ENCODE measurements around the gene CDCP2. TPM values are rescaled to one million over a fixed set of nuclear protein-coding genes. Genes with fewer than 3 reads are reported as not detected.

Gene CDCP2
- total RNA-seq, result 0.19 TPM
- long read RNA-seq, result 0 reads

DNA sequence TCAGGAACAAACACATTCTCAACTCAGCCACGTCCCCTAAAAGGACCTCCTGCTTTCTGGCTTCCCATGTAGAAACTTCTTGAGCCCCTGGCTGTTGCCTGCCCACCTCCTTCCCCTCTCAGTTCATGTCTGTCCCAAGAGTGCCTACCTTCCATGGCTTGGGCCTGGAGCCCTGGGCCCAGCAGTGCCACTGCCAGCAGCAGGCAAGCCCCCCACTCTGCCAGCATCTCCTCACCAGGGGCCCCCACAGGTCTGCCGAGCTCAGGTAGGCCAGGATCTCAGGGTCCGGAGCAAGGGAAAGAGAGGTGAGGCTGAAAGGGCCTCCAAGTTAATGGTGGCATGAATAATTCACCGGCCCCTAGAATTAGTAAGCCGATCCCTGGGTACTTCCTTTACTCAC is at the start of gene CDCP2:
Gene CDCP2 (minus strand): TSS at position 305 of the 400 bp plus-strand sequence. CDS start 78 bp downstream, at position 227.
- no peak for DNase-seq (ENCODE audit: low spot score)

- no peak for DNase-seq (ENCODE audit: low spot score)
Observed at GRCh38 chr1:54200519-54200997, 47.8 kb upstream of the CDCP2 start.

DNA sequence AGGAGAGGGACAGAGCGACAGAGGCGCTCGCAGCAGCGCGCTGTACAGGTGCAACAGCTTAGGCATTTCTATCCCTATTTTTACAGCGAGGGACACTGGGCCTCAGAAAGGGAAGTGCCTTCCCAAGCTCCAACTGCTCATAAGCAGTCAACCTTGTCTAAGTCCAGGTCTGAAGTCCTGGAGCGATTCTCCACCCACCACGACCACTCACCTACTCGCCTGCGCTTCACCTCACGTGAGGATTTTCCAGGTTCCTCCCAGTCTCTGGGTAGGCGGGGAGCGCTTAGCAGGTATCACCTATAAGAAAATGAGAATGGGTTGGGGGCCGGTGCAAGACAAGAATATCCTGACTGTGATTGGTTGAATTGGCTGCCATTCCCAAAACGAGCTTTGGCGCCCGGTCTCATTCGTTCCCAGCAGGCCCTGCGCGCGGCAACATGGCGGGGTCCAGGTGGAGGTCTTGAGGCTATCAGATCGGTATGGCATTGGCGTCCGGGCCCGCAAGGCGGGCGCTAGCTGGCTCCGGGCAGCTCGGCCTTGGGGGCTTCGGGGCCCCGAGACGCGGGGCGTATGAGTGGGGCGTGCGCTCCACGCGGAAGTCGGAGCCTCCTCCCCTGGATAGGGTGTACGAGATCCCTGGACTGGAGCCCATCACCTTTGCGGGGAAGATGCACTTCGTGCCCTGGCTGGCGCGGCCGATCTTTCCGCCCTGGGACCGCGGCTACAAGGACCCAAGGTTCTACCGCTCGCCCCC is 47.1 kb upstream of the CDCP2 start, which contains the start of the genes CYB5RL and MRPL37:
Gene CYB5RL (minus strand): TSS at position 266 of the 754 bp plus-strand sequence. CDS start 4,414 bp downstream, outside the sequence.
Gene MRPL37 (plus strand): TSS at position 403 of the 754 bp plus-strand sequence. CDS start 77 bp downstream, at position 480.
- peak; percentile 94 for DNase-seq (ENCODE audit: low spot score)

DNA sequence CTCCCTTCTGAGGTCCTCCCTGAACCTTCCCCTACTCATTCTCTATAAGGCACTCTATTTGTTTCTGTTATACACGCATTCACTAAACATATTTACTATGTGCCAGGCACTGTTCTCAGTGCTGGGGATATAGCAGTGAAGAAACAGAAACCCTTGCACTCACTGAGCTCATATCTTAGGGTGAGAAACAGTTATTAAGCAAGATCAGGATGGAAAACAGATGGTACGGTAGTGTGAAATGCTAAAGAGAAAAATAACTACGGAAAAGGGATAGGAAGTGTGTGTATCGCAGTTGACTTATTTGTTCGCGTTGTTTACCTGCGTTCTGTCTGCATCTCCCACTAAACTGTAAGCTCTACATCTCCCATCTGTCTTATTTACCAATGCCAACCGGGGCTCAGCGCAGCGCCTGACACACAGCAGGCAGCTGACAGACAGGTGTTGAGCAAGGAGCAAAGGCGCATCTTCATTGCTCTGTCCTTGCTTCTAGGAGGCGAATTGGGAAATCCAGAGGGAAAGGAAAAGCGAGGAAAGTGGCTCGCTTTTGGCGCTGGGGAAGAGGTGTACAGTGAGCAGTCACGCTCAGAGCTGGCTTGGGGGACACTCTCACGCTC is 46.5 kb upstream of the CDCP2 start:
- DNase-seq (ENCODE audit: low spot score), result no peak

DNA sequence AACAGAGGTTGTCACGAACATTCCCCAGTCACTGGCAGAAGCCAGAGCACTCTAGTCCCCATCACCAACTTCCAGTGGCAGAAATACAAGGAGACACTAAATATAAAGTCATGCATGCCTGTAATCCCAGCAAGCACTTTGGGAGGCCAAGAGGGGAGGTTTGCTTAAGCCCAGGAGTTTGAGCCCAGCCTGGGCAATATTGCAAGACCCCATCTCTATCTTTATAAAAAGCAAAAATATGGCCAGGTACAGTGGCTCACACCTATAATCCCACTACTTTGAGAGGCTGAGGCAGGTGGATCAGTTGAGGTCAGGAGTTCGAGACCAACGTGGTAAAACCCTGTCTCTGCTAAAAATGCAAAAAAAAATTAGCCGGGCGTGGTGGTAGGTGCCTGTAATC is 40.7 kb upstream of the CDCP2 start:
- no peak for DNase-seq (ENCODE audit: low spot score)

GRCh38 chr1:54191525-54191924 is 38.7 kb upstream of the CDCP2 start:
- no peak for DNase-seq (ENCODE audit: low spot score)

GRCh38 chr1:54190526-54190925 is 37.7 kb upstream of the CDCP2 start:
- no peak for DNase-seq (ENCODE audit: low spot score)

GRCh38 chr1:54188291-54188690 is 35.5 kb upstream of the CDCP2 start:
- no peak for DNase-seq (ENCODE audit: low spot score)

DNA sequence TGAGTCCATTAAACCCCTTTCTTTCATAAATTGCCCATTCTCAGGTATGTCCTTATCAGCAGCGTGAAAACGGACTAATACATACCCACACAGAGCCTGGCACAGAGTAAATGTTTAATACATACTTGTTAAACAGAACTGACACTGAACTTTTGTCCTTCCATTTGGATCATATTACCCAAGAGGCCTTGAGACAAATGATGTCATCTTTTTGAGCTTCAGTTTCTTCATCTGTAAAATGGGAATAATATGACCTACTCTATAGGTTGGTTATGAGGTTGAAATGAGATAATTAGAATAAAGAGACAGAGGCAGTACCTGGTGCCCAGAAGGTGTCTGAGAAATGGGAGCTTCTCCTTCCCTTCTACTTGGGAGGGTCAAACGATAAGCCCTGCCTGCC is 33.3 kb upstream of the CDCP2 start:
- no peak for DNase-seq (ENCODE audit: low spot score)

GRCh38 chr1:54180701-54181360 is 28.0 kb upstream of the CDCP2 start:
- DNase-seq (ENCODE audit: low spot score), result no peak

DNA sequence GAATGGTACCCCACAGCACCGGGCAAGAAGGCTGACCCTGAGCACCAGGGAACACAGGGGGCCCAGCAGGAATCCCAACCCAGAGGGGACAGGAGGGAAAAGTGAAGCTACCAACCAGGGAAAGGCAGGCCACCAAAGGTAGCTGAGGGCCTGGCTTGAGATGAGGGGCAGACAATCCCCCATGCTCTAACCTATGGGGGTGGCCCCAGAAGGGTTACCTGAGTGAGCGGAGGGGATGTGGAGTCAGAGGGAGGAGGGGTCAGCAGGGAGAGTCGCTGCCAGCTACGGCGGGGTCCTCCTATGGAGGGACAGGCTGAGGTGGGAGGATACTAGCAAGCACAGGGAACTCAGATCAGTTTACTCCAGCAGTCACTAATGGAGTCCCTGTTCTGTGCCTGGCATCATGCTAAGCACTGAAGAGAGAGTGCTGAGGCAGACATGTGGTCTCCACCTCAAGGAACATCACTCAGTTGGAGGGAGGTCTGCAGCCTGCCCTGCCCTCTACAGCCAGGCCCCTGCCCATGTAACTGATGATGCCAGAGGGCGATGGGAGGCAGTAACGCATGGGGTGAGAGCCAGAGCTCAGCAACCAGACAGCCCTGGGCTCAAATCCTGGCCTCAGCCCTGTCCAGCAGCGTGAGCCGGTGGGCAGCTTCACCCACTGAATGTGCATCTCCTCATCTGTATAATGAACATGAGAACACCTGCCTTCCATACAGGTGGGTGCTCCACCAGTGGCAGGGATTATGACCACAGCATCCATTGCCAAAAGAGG is 25.7 kb upstream of the CDCP2 start:
- DNase-seq (ENCODE audit: low spot score), result no peak

GRCh38 chr1:54177726-54178125 is 24.9 kb upstream of the CDCP2 start:
- no peak for DNase-seq (ENCODE audit: low spot score)

- DNase-seq (ENCODE audit: low spot score), result no peak
Observed at GRCh38 chr1:54176621-54177327, 24.0 kb upstream of the CDCP2 start.

- no peak for DNase-seq (ENCODE audit: low spot score)
Observed at GRCh38 chr1:54174106-54174505, 21.3 kb upstream of the CDCP2 start.

GRCh38 chr1:54173681-54174080 is 20.9 kb upstream of the CDCP2 start:
- DNase-seq (ENCODE audit: low spot score), result no peak

DNA sequence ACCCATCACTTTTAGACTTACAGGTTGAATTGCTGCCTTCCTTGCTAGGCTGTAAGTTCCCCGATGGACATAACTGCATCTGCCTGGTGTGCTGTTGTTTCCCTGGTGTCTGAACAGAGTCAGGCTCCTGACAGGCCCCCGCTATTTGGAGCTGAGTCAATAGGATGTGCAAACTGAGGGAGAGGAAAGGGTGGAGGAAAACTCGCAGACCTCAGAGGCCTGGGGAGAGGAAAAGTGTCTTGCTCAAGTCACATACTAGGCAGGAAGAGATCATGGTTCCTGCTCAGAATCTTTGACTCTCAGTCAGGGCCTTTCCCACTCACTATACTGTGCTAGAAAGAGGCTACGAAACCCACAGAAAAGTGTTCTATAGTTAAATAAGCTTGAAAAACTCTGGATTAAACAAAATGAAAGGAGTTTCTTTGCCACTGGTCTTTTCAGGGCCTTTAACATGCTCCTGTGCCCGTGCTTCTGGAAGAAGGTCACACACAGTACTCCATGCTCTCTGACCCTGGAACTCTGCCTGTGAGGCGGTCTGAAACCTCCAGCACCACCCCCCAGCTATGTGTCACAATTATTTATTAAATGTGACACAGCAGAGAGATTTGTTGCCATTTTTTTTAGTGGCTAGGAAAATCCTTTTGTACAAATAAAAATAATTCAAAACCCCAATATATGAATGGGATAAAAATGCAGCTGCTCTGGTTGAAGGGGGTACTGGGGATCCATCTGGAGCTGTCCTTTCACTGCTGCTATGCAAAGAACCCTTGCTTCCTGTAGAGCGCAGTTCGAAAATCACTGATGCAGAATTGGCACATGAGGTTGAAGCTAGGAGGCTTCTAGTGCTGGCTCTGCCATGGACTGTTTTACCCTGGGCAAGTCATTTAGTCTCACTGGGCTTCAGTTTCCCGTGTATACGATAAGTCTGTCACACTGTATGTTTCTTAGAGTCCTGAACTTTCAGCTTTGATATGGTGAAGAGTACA is 20.1 kb upstream of the CDCP2 start:
- DNase-seq (ENCODE audit: low spot score), result no peak

DNA sequence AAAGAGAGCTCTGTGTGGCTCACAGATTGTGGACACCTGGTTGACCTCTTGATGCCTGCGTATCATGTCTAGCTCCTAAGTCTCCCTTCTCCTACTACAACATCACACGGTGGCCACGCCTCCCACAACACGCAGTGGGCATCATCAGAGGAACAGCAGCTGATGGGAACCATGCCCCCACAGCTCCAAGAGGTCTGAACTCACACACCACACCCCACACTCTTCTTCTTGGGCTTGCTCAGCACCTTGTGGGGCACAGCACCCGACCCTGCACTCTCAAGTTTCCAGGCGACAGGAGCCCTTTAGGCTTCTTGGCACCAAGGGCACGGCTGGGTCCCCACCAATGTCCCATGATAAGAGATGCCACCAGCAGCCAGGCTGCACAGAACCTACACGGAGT is 18.8 kb upstream of the CDCP2 start:
- no peak for DNase-seq (ENCODE audit: low spot score)

- no peak for DNase-seq (ENCODE audit: low spot score)
Observed at GRCh38 chr1:54171016-54171415, 18.2 kb upstream of the CDCP2 start.

GRCh38 chr1:54169068-54169467 is 16.3 kb upstream of the CDCP2 start:
- no peak for DNase-seq (ENCODE audit: low spot score)
